T-helper 9 cell (primary cell): ENCODE measurements around the gene GMPPB.
A peak's percentile ranks its signal among the peaks of the same experiment; 100 is the strongest.
"Not testable (repeated sequence)": the region's sequence is repeated elsewhere in the genome, so short reads cannot be mapped to it uniquely, and the experiment has no call there.

Experiments
- DNase-seq: peaks from one replicate; pipeline ENCODE4 v3.0.0-alpha.2; 2020

GMPPB gene

GRCh38 chr3:49712631-49713317 is 11.0 kb downstream of the GMPPB start:
- DNase-seq: no peak

GRCh38 chr3:49712166-49712565 is 11.6 kb downstream of the GMPPB start:
- no peak for DNase-seq

DNA sequence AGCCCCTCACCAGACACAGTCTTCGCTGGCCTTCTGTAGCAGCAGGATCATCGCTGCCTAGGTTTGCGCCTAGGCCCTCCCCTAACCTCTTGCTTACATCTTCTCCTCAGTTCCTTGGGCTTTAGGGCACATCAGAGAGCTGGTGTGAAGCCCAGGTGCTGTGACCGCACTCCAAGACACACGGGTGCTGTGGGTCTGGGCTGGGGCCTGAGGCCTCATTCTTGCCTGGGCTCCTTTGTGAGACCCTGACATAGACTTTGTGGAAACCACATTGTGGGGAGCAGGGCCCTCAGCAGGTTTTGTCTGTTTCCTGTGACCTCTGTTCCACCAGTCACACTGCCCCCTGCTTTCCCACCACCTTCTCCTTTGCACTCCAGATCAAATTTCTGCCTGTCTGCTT is 12.3 kb downstream of the GMPPB start:
- no peak for DNase-seq

DNA sequence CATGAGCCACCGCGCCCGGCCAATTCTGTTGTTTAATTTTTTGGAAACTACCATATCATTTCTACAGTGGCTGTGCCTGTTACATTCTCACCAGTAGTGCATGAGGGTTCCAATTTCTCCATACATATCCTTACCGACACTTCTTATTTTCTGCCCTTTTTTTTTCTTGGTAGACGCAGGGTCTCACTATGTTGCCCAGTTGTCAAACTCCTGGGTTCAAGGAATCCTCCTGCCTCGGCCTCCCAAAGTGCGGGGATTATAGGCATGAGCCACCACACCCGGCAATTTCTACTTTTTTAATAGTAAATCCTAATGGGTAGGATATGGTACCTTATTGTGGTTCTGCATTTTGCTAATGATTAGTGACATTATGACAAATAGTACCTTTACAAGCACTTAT is 13.9 kb downstream of the GMPPB start:
- no peak for DNase-seq

DNA sequence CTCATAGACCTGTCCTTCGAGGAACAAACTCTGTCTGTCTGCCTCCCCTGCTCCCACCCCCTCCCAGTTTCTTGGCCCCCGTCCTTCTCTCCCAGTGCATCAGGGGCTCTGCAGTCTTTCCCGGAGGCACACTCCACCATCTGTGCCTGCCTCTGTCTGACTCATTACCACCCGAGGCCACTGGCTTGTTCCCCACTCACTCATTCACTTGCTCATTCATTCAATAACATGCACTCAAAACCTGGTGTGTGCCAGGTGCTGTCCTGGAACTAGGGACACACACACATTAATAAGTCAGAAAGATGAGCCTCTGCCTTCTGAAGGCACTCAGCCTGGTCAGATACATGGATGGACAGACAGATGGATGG is 16.7 kb downstream of the GMPPB start:
- no peak for DNase-seq

- no peak for DNase-seq
These were observed 17.2 kb downstream of the GMPPB start for GRCh38 chr3:49706456-49707112.

DNA sequence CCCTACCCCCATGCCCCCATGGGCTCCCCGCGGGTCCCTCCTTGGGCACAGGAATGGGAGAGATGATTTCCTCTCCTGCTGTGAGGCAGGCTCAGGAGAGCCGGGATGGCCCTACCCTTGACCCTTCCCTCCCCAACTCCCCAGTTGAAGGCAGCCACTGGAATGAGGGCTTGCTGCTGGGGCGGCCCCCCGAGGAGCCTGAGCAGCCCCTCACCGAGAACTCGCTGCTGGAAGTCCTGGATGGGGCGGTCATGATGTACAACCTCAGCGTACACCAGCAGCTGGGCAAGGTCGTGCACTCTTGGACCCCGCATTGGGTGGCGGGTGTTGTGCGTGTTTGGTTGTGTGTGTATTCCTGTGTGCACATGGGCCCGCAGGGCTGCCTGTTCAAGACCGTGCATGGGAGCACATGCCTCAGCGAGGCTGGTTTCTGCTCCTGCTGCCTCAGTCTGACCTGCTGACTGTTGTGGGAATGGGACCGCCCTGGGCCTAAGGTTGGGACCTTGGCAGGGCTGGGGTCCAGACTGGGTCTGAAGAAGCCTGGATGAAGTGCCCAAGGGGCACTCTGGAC is 18.3 kb downstream of the GMPPB start:
- no peak for DNase-seq

- no peak for DNase-seq
These were observed 19.1 kb downstream of the GMPPB start for GRCh38 chr3:49704629-49705028.

GRCh38 chr3:49703956-49704355 is 19.8 kb downstream of the GMPPB start:
- DNase-seq: no peak

- DNase-seq: peak; percentile 36
These were observed 20.3 kb downstream of the GMPPB start for GRCh38 chr3:49703443-49703927.

DNA sequence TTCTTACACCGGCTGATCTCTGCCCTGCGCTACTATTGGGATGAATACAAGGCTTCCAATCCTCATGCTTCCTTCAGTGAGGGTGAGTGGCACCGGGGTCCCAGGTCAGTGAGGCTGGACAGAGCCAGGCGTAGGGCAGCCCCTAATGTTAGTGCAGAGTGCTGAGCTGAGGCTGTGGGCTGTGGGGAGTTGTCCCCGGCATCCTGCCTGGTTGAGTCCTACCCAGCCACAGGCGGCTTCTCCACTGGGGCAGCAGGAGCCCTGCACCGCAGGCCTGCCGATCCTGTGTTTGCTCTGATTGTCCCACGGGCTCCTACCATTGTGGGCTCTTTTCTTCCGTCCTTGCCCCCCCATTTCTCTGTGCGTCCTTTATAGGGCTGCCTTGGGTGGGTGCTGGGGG is 21.1 kb downstream of the GMPPB start:
- no peak for DNase-seq

- no peak for DNase-seq
These were observed 22.2 kb downstream of the GMPPB start for GRCh38 chr3:49701388-49702077.

GRCh38 chr3:49700453-49701128 is 23.2 kb downstream of the GMPPB start:
- DNase-seq: no peak

GRCh38 chr3:49700014-49700413 is 23.7 kb downstream of the GMPPB start:
- DNase-seq: no peak

DNA sequence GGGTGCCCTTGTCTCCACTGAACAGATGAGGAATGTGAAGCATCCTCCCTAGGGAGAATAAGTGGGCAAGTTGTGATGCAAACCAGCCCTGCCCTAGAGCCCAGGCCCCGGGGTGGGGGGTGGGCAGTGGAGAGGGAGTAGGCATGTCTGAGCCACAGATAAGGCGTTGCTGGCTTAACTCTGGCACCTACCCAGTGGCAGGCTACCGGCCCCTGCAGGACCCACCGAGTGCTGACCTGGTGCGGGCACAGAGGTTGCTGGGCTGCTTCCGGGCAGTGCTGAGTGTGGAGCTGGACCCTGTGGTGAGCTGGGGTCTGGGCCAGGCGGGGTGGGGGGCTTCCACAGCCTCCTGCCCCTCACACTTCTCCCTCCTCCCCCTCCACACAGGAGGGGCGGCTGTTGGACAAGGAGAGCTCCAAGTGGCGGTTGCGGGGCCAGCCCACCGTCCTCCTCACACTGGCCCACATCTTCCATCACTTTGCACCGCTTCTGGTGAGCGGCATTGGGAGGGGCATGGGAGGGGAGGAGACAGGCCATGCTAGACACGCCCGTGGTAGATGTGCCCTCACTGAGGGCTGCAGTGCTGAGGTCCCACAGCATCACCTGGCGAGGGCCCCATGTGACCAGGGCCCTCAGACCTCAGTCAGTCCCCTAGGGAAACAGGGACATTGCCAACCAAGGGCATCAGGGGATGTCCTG is 24.3 kb downstream of the GMPPB start:
- DNase-seq: no peak

DNA sequence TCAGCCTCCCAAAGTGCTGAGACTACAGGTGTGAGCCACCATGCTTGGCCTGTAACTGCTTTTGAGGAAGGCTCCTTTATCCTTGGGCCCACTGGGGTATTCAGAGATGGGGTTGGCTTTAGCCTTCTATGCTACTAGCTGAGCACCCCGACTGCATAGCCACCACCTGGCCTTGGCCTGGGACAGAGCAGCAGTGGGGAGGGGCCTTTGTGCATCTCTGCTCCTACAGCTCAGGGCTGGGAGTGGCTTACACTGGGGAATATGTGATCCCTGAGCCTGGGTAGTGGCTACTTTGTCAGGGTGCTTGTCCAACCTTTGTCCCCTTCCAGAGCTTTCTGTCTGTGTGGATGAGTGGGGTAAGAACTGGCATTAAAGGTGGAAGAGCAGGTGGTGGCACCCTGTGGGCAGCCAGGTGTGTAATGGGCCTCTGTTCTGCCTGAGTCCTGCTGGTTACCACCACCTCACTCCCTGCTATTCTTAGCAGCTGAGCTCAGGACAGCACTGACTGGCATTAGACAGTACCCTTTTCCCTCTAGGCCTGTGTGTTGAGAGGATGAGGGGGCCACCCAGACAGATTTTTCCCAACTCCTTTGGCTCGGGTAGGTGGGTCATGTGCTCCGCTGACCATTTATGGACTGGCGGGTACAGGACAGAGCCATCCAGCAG is 28.3 kb downstream of the GMPPB start:
- not testable (repeated sequence) for DNase-seq

DNA sequence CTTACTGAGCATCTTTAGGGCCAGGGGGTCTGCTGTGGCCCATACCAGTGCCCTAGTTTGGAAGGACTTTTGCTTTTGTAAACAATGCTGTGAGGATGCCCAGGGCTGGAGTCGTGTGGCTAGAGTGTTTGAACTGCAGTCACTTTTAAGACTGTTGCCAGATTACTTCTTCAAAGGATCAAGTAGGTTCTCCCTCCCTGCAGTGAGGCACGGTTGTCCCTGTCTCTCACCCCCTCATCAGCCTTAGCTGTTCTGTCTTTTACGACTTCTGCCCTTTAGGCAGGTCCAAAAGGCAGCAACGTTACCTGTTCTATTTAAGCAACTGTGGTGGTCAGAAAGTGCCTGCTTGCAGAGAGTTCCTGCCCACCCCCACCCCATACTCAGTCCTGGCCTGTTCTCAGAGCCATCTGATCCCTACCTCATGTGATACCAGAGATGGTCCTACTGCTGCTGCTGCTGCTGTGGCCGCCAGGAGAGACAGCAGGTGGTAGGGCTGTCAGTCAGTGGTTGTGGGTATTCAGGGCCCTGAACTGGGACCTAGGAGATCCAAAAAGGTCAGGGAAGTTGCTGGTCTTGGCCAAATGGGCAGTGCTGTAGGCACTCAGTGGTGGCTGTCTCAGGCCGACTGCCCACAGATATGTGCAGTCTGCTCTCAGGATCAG is 29.2 kb downstream of the GMPPB start:
- not testable (repeated sequence) for DNase-seq

DNA sequence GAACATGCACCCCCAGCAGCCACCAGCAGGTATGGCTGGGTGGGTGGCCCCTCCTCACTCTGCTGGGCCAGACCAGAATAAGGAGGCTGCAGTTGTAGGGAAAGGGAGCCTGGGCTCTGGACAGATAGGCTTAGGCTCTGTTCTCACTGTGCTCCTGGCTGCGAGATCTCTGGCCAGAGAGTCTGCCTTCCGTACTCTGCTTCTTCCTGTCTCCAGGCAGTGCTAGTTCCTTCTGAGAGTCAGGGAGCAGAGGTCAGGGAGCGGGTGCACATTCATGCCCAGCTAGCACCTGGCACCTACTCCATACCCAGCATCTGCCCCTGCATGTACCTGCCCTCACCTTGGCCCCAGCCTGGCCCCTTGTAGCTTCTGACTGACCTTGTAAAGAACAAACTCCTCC is 32.3 kb downstream of the GMPPB start:
- not testable (repeated sequence) for DNase-seq

GRCh38 chr3:49690856-49691255 is 32.9 kb downstream of the GMPPB start:
- DNase-seq: not testable (repeated sequence)

DNA sequence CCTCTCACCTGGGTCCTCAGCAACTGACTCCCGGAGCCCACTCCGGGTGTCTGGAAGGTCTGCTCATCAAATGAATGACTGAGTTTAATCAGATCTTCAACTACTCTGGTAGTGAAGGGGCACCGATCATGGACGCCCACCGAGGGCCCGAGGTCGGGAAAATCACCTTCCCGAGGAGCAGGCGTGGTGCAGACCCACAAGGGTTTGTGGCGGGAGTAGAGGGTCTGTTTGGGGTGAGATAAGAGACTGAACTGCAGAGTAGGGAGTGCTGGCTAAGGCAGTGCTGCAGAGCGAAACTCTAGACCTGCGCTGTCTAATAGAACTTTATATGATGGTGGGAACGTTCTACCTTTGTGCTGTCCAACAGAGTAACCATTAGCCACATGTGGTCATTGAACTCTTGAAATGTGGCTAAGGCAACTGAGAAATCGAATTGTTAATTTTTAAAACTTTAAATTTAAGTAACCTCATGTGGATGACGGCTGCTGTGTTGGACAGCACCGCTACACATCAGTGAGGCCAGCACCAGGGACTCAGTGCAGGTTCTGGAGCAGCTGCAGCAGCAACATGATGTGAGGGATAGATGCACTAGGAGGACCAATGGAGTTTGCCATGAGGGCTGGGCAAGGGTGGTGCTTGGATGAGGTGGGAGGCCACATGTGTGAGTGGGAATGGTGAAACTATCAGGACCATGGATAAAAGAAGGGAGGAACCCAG is 33.7 kb downstream of the GMPPB start:
- DNase-seq: not testable (repeated sequence)
